H9 (cell line): ENCODE measurements around the gene ALPI. TPM values are rescaled to one million over a fixed set of nuclear protein-coding genes. Genes with fewer than 3 reads are reported as not detected.
"Not testable (repeated sequence)": the region's sequence is repeated elsewhere in the genome, so short reads cannot be mapped to it uniquely, and the experiment has no call there.

Source experiments
- DNase-seq: peaks from one replicate; pipeline ENCODE4 v3.0.0-alpha.2; 2017
- H2AFZ ChIP-seq: one replicate; pipeline ENCODE4 v1.6.1; 2013; ENCODE audit warnings: mild to moderate bottlenecking, low read length, control low read depth, moderate library complexity
- H2AK5ac ChIP-seq: 2 replicates; pipeline ENCODE4 v1.6.1; 2013; ENCODE audit warnings: low read length, control low read depth, mixed read lengths; ENCODE audit not compliant: insufficient read length
- H2BK120ac ChIP-seq: one replicate; pipeline ENCODE4 v1.6.1; 2013; ENCODE audit warnings: low read depth, mild to moderate bottlenecking, low read length, control low read depth, inconsistent platforms; ENCODE audit not compliant: poor library complexity, severe bottlenecking
- H2BK12ac ChIP-seq: 2 replicates; pipeline ENCODE4 v1.6.1; 2013; ENCODE audit warnings: low read length, control low read depth, mixed read lengths, low read depth; ENCODE audit not compliant: insufficient read length
- H2BK15ac ChIP-seq: 2 replicates; pipeline ENCODE4 v1.6.1; 2013; ENCODE audit warnings: low read depth, low read length, control low read depth
- H2BK20ac ChIP-seq: one replicate; pipeline ENCODE4 v1.6.1; 2013; ENCODE audit warnings: low read depth, mild to moderate bottlenecking, low read length, control low read depth, inconsistent platforms; ENCODE audit not compliant: poor library complexity, severe bottlenecking
- H2BK5ac ChIP-seq: 2 replicates; pipeline ENCODE4 v1.6.1; 2013; ENCODE audit warnings: low read length, control low read depth, mixed read lengths; ENCODE audit not compliant: insufficient read length
- H3K14ac ChIP-seq: 2 replicates; pipeline ENCODE4 v1.6.1; 2013; ENCODE audit warnings: low read length, control low read depth; ENCODE audit not compliant: insufficient read depth
- H3K18ac ChIP-seq: 2 replicates; pipeline ENCODE4 v1.6.1; 2013; ENCODE audit warnings: low read depth, mild to moderate bottlenecking, mixed read lengths, low read length, control low read depth; ENCODE audit not compliant: insufficient read length
- H3K23ac ChIP-seq: 2 replicates; pipeline ENCODE4 v1.6.1; 2013; ENCODE audit warnings: low read length, control low read depth, mixed read lengths, low read depth; ENCODE audit not compliant: insufficient read length
- H3K23me2 ChIP-seq: 2 replicates; pipeline ENCODE4 v1.6.1; 2013; ENCODE audit warnings: low read depth, mild to moderate bottlenecking, mixed read lengths, low read length, control low read depth; ENCODE audit not compliant: insufficient read length, poor library complexity, severe bottlenecking
- H3K27ac ChIP-seq: 2 replicates; pipeline ENCODE4 v1.5.1; 2013; ENCODE audit warnings: low read length, control low read depth, mixed read lengths, low read depth; ENCODE audit not compliant: insufficient read length
- H3K27me3 ChIP-seq: 2 replicates; pipeline ENCODE4 v1.6.1; 2013; ENCODE audit warnings: low read length, control low read depth, inconsistent platforms; ENCODE audit not compliant: insufficient read depth
- H3K4ac ChIP-seq: 2 replicates; pipeline ENCODE4 v1.6.1; 2013; ENCODE audit warnings: low read depth, mild to moderate bottlenecking, control low read depth, inconsistent platforms, low read length, moderate library complexity
- H3K4me1 ChIP-seq: 2 replicates; pipeline ENCODE4 v1.6.1; 2013; ENCODE audit warnings: low read length, control low read depth, inconsistent platforms; ENCODE audit not compliant: insufficient read depth
- H3K4me2 ChIP-seq: 2 replicates; pipeline ENCODE4 v1.6.1; 2013; ENCODE audit warnings: low read length, control low read depth, mixed read lengths; ENCODE audit not compliant: insufficient read length, insufficient read depth
- H3K56ac ChIP-seq: 2 replicates; pipeline ENCODE4 v1.6.1; 2013; ENCODE audit warnings: low read depth, mild to moderate bottlenecking, mixed read lengths, low read length, control low read depth; ENCODE audit not compliant: insufficient read length
- H3K79me1 ChIP-seq: 2 replicates; pipeline ENCODE4 v1.6.1; 2013; ENCODE audit warnings: low read depth, mild to moderate bottlenecking, moderate library complexity, low read length, control low read depth, inconsistent platforms; ENCODE audit not compliant: insufficient read depth, poor library complexity, severe bottlenecking
- H3K79me2 ChIP-seq: 2 replicates; pipeline ENCODE4 v1.6.1; 2013; ENCODE audit warnings: low read length, control low read depth, inconsistent platforms; ENCODE audit not compliant: insufficient read depth
- H3K9ac ChIP-seq: 2 replicates; pipeline ENCODE4 v1.6.1; 2013; ENCODE audit warnings: low read length, control low read depth, mixed read lengths; ENCODE audit not compliant: insufficient read length; ENCODE audit errors: extremely low read depth
- H3K9me3 ChIP-seq: one replicate; pipeline ENCODE4 v1.6.1; 2013; ENCODE audit warnings: low read depth, low read length, inconsistent platforms; ENCODE audit not compliant: control insufficient read depth
- H3T11ph ChIP-seq: one replicate; pipeline ENCODE4 v1.6.1; 2013; ENCODE audit warnings: mild to moderate bottlenecking, low read length, control low read depth, inconsistent platforms
- H4K20me1 ChIP-seq: one replicate; pipeline ENCODE4 v1.6.1; 2013; ENCODE audit not compliant: control insufficient read depth, insufficient read length, insufficient read depth
- H4K5ac ChIP-seq: 2 replicates; pipeline ENCODE4 v1.6.1; 2013; ENCODE audit warnings: low read depth, mild to moderate bottlenecking, mixed read lengths, low read length, control low read depth; ENCODE audit not compliant: insufficient read length
- H4K8ac ChIP-seq: replicated peaks from 2 replicates; pipeline ENCODE4 v1.6.1; 2013; ENCODE audit warnings: low read length, control low read depth, mixed read lengths, low read depth; ENCODE audit not compliant: insufficient read length
- H4K91ac ChIP-seq: 2 replicates; pipeline ENCODE4 v1.6.1; 2013; ENCODE audit warnings: low read depth, mild to moderate bottlenecking, moderate library complexity, mixed read lengths, low read length, control low read depth; ENCODE audit not compliant: insufficient read length
- H3K27ac Mint-ChIP-seq, 3 experiments: 2 replicates in 2 of 3; 3 replicates in 1 of 3; pipeline ENCODE4 v1.8.0; 2020 to 2021; ENCODE audit warnings: mixed read lengths in 3 of 3, mild to moderate bottlenecking in 1 of 3, moderate library complexity in 1 of 3
- H3K27me3 Mint-ChIP-seq: 2 replicates; pipeline ENCODE4 v1.8.0; 2021; ENCODE audit warnings: low read depth, mild to moderate bottlenecking, moderate library complexity, mixed read lengths
- H3K36me3 Mint-ChIP-seq, 3 experiments: 2 replicates in 2 of 3; 3 replicates in 1 of 3; pipeline ENCODE4 v1.8.0; 2020 to 2021; ENCODE audit warnings: low read depth in 3 of 3, mixed read lengths in 3 of 3; ENCODE audit not compliant: insufficient read depth in 1 of 3
- H3K4me1 Mint-ChIP-seq, 2 experiments: 2 replicates each; pipeline ENCODE4 v1.8.0; 2020; ENCODE audit warnings: mixed read lengths in 2 of 2
- H3K4me3 Mint-ChIP-seq, 2 experiments: 2 replicates in 1 of 2; 3 replicates in 1 of 2; pipeline ENCODE4 v1.8.0; 2020 to 2021; ENCODE audit warnings: mild to moderate bottlenecking in 2 of 2, mixed read lengths in 2 of 2, moderate library complexity in 1 of 2
- H3K9me3 Mint-ChIP-seq, 2 experiments: 2 replicates in 1 of 2; 3 replicates in 1 of 2; pipeline ENCODE4 v1.8.0; 2020; ENCODE audit warnings: mild to moderate bottlenecking in 2 of 2, mixed read lengths in 2 of 2, moderate library complexity in 1 of 2
- WGBS: extraction: QIAGEN DNeasy Blood & Tissue Kit; methylation state at CpG from one replicate; pipeline ENCODE4 v1.1.7; 2013; ENCODE audit warnings: missing lambda C conversion rate, low lambda C conversion rate, mixed read lengths; ENCODE audit not compliant: insufficient read length; ENCODE audit errors: extremely low coverage; 5-methylcytosine and 5-hydroxymethylcytosine counted together
- total RNA-seq: library from RNA; stranded (reverse); gene quantifications from 2 replicates; pipeline ENCODE4 v1.2.1, GENCODE V29; 2021
- TF ChIP-seq, protein P1 (sequence below): fragments of 200-600 bp; sonication (generic); conservative IDR thresholded peaks from 3 replicates; pipeline ENCODE4 v1.8.0; 2021; ENCODE audit warnings: antibody characterized with exemption, mild to moderate bottlenecking

The ALPI gene
- total RNA-seq, 1 experiment from 2014 or later: not detected

GRCh38 chr2:232441147-232441651, 14.8 kb upstream of the ALPI start:
- peak; percentile 20 for DNase-seq

GRCh38 chr2:232441922-232442321, 14.0 kb upstream of the ALPI start:
- not testable (repeated sequence) for H3K27ac Mint-ChIP-seq, H3T11ph ChIP-seq, H3K27me3 Mint-ChIP-seq, H3K9ac ChIP-seq, H2BK20ac ChIP-seq, H2AK5ac ChIP-seq, H3K23ac ChIP-seq, H3K4ac ChIP-seq, H4K5ac ChIP-seq, H4K20me1 ChIP-seq, H3K4me3 Mint-ChIP-seq, H3K23me2 ChIP-seq, H2BK12ac ChIP-seq, H3K18ac ChIP-seq, H4K8ac ChIP-seq, H2AFZ ChIP-seq, H3K9me3 Mint-ChIP-seq, H3K4me2 ChIP-seq, H4K91ac ChIP-seq, H3K4me1 ChIP-seq, H3K27me3 ChIP-seq, H3K36me3 Mint-ChIP-seq, H3K27ac ChIP-seq, H3K9me3 ChIP-seq, H3K14ac ChIP-seq, H3K56ac ChIP-seq, H3K79me1 ChIP-seq, H3K79me2 ChIP-seq, H2BK120ac ChIP-seq, H2BK15ac ChIP-seq, H2BK5ac ChIP-seq
- DNase-seq: peak; percentile 22
- no CpG with 5 or more reads among the region's 10 CpGs for WGBS
- H3K4me1 Mint-ChIP-seq: peaks cover 10% of the 10 kb centered on the region in 2 experiments

More at GRCh38 chr2:232441147-232441651, 14.8 kb upstream of the ALPI start:
- no peaks in the 10 kb centered on the region for H3K23me2 ChIP-seq
- WGBS: no CpG with 5 or more reads among the region's 12 CpGs
- H3K56ac ChIP-seq: no peak overlapping the region
- H4K20me1 ChIP-seq: no peaks in the 10 kb centered on the region
- H3K9ac ChIP-seq: no peak overlapping the region
- Mint-ChIP-seq H3K9me3 (no peaks in the 10 kb centered on the region; a peak in 1 of 5 replicates), H3K4me3 (no peak overlapping the region), H3K36me3 (no peaks in the 10 kb centered on the region), H3K27ac (no peak overlapping the region), H3K4me1 (peaks cover 12 to 16% of the 10 kb centered on the region in 2 experiments), H3K27me3 (peaks cover 2% of the 10 kb centered on the region; the same call in 1 of the 2 replicates)
- no peaks in the 10 kb centered on the region for H3K9me3 ChIP-seq
- H2BK5ac ChIP-seq: no peak overlapping the region
- H3K4me1 ChIP-seq: no peaks in the 10 kb centered on the region
- no peak overlapping the region for H2BK120ac ChIP-seq
- H3K4me2 ChIP-seq: no peak overlapping the region
- H3T11ph ChIP-seq: no peak overlapping the region
- TF ChIP-seq, protein P1, sequence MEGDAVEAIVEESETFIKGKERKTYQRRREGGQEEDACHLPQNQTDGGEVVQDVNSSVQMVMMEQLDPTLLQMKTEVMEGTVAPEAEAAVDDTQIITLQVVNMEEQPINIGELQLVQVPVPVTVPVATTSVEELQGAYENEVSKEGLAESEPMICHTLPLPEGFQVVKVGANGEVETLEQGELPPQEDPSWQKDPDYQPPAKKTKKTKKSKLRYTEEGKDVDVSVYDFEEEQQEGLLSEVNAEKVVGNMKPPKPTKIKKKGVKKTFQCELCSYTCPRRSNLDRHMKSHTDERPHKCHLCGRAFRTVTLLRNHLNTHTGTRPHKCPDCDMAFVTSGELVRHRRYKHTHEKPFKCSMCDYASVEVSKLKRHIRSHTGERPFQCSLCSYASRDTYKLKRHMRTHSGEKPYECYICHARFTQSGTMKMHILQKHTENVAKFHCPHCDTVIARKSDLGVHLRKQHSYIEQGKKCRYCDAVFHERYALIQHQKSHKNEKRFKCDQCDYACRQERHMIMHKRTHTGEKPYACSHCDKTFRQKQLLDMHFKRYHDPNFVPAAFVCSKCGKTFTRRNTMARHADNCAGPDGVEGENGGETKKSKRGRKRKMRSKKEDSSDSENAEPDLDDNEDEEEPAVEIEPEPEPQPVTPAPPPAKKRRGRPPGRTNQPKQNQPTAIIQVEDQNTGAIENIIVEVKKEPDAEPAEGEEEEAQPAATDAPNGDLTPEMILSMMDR: no peak
- H2BK15ac ChIP-seq: no peak overlapping the region
- no peak overlapping the region for H4K8ac ChIP-seq
- no peak overlapping the region for H4K91ac ChIP-seq
- H3K4ac ChIP-seq: no peak overlapping the region
- H3K27ac ChIP-seq: no peak overlapping the region
- no peaks in the 10 kb centered on the region for H3K79me2 ChIP-seq
- H3K23ac ChIP-seq: no peak overlapping the region
- no peak overlapping the region for H3K18ac ChIP-seq
- no peak overlapping the region for H2BK12ac ChIP-seq
- no peaks in the 10 kb centered on the region; the same call in 1 of the 2 replicates for H3K27me3 ChIP-seq
- H3K79me1 ChIP-seq: no peaks in the 10 kb centered on the region
- no peak overlapping the region for H4K5ac ChIP-seq
- H2AFZ ChIP-seq: no peak overlapping the region
- H3K14ac ChIP-seq: no peak overlapping the region
- H2BK20ac ChIP-seq: no peak overlapping the region
- H2AK5ac ChIP-seq: no peak overlapping the region
